Suprapubic skin (tissue), 4 donors: ENCODE measurements around the gene SMARCC2.

Source experiments
- EP300 ChIP-seq: sonication (generic); formaldehyde crosslinking; IDR thresholded peaks from one replicate; pipeline ENCODE4 v1.6.1; 2017; ENCODE audit warnings: antibody characterized with exemption
- POLR2A ChIP-seq, 2 donors: fragments of 450-650 bp; IDR thresholded peaks; one replicate each; pipeline ENCODE4 v1.6.1; 2017; ENCODE audit warnings: antibody characterized with exemption in 2 of 2, mild to moderate bottlenecking in 2 of 2, moderate library complexity in 2 of 2
- POLR2AphosphoS5 ChIP-seq, 3 donors: sonication (generic); formaldehyde crosslinking; IDR thresholded peaks; one replicate each; pipeline ENCODE4 v1.6.1; 2017; ENCODE audit warnings: antibody characterized with exemption in 3 of 3
- TF ChIP-seq, protein P1 (sequence below), 2 donors: fragments of 200-600 bp in 1 of 2; fragments of 450-650 bp in 1 of 2; sonication (generic) in 1 of 2; IDR thresholded peaks; one replicate each; pipeline ENCODE4 v1.5.1; 2016 to 2019; ENCODE audit warnings: antibody characterized with exemption in 2 of 2, mild to moderate bottlenecking in 1 of 2, moderate library complexity in 1 of 2

GRCh38 chr12:56222531-56222895 is 33.2 kb upstream of the SMARCC2 start:
- TF ChIP-seq POLR2A (IDR thresholded peaks at IDR 0.05) (no peak), EP300 (no peak), POLR2AphosphoS5 (IDR thresholded peaks at IDR 0.05) (no peak)
- TF ChIP-seq, protein P1, sequence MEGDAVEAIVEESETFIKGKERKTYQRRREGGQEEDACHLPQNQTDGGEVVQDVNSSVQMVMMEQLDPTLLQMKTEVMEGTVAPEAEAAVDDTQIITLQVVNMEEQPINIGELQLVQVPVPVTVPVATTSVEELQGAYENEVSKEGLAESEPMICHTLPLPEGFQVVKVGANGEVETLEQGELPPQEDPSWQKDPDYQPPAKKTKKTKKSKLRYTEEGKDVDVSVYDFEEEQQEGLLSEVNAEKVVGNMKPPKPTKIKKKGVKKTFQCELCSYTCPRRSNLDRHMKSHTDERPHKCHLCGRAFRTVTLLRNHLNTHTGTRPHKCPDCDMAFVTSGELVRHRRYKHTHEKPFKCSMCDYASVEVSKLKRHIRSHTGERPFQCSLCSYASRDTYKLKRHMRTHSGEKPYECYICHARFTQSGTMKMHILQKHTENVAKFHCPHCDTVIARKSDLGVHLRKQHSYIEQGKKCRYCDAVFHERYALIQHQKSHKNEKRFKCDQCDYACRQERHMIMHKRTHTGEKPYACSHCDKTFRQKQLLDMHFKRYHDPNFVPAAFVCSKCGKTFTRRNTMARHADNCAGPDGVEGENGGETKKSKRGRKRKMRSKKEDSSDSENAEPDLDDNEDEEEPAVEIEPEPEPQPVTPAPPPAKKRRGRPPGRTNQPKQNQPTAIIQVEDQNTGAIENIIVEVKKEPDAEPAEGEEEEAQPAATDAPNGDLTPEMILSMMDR (IDR thresholded peaks at IDR 0.05), result no peak
